HG03064 (cell line): ENCODE measurements around the gene ETV3L.

Source experiments
- ATAC-seq: cut with Tn5 transposase; IDR thresholded peaks from one replicate; pipeline ENCODE4 v1.9.1; 2021; ENCODE audit warnings: low read depth; ENCODE audit not compliant: unreplicated experiment

The ETV3L gene

GRCh38 chr1:157099633-157100009 is at the start of gene ETV3L:
Gene ETV3L, minus strand, starts transcription at chr1:157099808. Its CDS starts 285 bp downstream, at chr1:157099523.
- no peak for ATAC-seq

- no peak for ATAC-seq
Observed at GRCh38 chr1:157147906-157148700, 48.5 kb upstream of the ETV3L start.

GRCh38 chr1:157147037-157147436 is 47.4 kb upstream of the ETV3L start:
- no peak for ATAC-seq

- ATAC-seq: no peak
Observed at GRCh38 chr1:157146244-157146643, 46.6 kb upstream of the ETV3L start.

- no peak for ATAC-seq
Observed at GRCh38 chr1:157145076-157145475, 45.5 kb upstream of the ETV3L start.

- no peak for ATAC-seq
Observed at GRCh38 chr1:157144509-157144908, 44.9 kb upstream of the ETV3L start.

DNA sequence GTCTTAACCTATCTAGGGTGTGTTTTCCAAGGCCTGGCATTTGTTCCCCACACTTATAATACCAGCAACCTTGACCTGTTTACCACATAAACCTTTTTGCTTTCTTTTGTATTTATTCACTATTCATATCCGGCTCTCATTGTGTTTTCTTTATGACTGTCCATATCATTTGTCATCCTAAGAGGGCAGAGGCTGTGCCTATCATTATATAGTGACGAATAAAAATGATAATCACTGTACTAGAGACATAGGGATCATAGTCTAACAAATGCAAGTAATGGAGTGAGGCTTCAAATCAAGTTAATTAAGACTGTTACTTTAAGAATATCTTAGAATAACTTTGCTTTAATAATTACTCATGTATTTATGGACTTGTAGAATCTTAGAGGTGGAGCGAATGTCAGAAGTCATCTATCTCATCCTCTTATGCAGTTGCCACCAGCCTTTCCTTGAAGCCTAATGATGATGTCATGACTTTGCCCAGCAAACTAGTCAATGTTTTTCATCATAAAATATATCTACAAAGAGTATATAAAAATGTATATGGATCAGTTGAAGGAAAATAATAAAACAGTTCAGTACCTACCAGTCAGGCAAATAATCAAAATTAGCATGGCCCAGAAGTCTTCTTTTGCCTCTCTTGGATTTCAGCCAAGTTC is 43.3 kb upstream of the ETV3L start:
- ATAC-seq: no peak

DNA sequence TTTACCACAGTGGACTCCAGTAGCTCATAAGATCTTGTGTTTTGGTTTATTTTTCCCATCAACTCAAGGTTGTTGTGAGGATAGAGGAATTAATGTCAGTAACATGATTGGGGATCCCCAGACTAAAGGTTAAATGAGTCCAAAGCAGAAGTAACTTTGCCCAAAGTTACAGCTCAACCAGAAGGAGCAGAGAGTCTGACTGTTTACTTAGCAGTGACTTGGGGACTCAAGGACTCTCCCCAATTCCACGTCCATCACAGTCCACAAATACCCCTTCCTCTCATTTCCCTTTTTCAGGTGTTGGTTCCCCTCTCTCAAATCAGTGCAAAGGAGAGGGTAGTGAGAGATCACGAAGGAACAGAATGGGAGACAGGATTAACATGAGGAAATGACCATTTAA is 42.6 kb upstream of the ETV3L start:
- no peak for ATAC-seq

DNA sequence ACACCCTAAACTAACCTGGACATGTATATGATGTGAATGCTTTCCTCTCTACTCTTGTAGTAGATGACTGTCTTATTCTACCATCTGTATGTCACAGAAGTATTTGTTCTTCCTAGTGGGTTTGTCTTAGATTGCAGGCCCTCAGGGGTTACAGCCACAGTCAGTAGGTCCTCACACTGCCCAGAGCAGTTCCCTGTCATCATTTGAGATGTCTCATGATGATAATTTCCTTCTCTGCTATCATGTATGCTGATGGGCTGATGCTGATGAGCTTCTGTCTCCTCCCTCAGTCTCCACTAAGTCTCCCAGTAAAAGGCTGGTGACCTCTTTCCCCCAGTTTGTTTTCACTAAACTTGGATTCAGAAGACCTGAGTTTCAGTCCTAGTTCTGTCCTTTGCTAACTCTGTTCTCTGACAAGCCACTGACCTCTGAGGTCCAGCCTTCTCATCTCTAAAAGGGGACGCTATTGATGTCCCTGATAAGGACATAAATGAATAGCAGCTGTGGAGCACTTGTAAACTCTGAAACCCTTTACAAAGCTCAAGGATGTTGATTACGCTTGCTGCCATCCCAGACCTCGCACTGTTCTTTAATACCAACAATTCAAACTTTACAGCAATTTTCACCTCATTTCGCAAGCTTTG is 41.7 kb upstream of the ETV3L start:
- no peak for ATAC-seq

- no peak for ATAC-seq
Observed at GRCh38 chr1:157140063-157140588, 40.5 kb upstream of the ETV3L start.

DNA sequence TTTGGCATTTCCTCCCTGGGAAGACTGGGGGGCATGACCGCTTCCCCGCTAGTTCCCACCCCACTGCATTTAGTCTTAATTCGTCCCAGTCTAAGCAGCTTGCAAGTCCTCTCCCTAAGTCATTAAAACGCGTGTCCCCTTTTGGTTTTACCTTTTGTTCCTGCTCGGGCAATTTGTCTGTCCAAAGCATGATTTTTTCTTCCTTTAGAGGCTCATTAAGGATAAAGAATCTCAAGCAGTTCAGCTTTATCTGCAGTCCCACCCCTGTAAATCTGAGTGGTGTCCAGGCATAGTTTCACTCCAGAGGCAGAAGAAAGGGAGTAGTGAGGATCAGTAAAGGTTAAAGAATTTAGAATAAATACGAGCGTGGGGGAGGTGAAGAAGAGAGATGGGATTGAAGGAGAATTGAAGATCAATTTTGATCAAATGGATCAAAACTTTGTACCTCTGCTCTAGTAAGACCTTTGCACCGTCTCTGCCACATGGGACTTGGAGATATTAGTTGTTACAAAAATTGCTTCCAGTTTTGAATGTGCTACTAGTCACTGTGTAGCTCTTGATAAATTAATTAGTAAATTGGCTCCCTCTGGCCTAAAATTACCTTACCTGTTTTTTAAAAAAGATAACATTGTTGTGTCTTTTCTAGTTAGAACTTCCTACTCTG is 39.6 kb upstream of the ETV3L start:
- no peak for ATAC-seq

GRCh38 chr1:157138220-157139051 is 38.8 kb upstream of the ETV3L start, which contains the start of gene ETV3:
Gene ETV3, minus strand, starts transcription at chr1:157138395. Its CDS starts 2,043 bp downstream, at chr1:157136352.
- ATAC-seq: peak; percentile 86

GRCh38 chr1:157137408-157138219 is 38.0 kb upstream of the ETV3L start:
- ATAC-seq: peak; percentile 4

DNA sequence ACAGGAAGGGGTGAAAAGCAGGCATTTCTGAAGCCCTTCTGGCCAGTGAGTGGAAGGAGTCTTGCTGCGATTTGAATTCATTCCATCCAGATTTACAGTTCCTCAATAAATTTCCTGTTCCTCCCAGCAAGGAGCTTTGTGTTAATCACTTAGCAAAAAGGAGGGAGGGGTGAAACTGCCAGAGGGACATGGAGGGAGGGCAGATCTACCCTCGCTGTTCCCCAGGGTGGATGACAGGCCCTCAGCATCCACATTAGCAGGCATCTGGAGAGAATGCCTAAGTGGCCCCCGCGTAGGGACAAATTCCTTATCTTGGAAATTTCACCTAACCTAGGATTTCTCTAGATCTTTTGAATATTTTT is 37.4 kb upstream of the ETV3L start:
- ATAC-seq: no peak

GRCh38 chr1:157136133-157136532 is 36.5 kb upstream of the ETV3L start:
- ATAC-seq: no peak

GRCh38 chr1:157135646-157136045 is 36.0 kb upstream of the ETV3L start:
- ATAC-seq: no peak

DNA sequence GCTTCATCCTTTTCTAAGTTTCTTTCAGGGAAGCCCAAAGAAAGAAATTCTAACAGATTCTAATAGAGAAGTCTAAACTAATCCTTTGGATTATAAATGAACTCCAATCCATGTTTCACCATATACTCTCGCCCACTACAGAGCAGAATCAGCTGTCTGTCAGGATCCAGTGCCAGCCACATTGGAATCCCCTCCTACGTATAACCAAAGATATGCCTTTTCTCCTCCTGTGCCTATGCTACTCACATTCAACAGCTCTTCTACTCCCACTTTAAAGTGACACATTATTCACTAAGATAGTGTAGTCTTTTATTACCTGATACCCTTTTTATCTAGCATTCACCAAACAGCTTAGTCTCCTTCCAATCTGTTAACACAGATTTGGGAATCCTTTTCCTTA is 35.5 kb upstream of the ETV3L start:
- ATAC-seq: no peak

GRCh38 chr1:157134442-157134841 is 34.8 kb upstream of the ETV3L start:
- no peak for ATAC-seq

- ATAC-seq: no peak
Observed at GRCh38 chr1:157133426-157133825, 33.8 kb upstream of the ETV3L start.
